GM21529 (cell line): Measurements from ENCODE around the gene PRDX3.
A peak's percentile ranks its signal among the peaks of the same experiment; 100 is the strongest.

Source experiments
- ATAC-seq: cut with Tn5 transposase; IDR thresholded peaks from one replicate; pipeline ENCODE4 v1.9.1; 2021; ENCODE audit not compliant: unreplicated experiment

PRDX3 gene

GRCh38 chr10:119131512-119132240 lies 46.9 kb downstream of the PRDX3 start:
- peak; percentile 70 for ATAC-seq

GRCh38 chr10:119129721-119130120 lies 48.9 kb downstream of the PRDX3 start:
- no peak for ATAC-seq

GRCh38 chr10:119125942-119126341 lies 52.7 kb downstream of the PRDX3 start:
- ATAC-seq = no peak

- ATAC-seq = no peak
Measured at GRCh38 chr10:119120875-119121274, 57.7 kb downstream of the PRDX3 start.

- peak; percentile 85 for ATAC-seq
Measured at GRCh38 chr10:119120413-119120867, 58.2 kb downstream of the PRDX3 start.

- peak; percentile 4 for ATAC-seq
Measured at GRCh38 chr10:119119400-119119799, 59.2 kb downstream of the PRDX3 start.

- no peak for ATAC-seq
Measured at GRCh38 chr10:119118231-119118630, 60.4 kb downstream of the PRDX3 start.
